ENCODE results near the gene IL1RL1.

IL1RL1 gene

DNA sequence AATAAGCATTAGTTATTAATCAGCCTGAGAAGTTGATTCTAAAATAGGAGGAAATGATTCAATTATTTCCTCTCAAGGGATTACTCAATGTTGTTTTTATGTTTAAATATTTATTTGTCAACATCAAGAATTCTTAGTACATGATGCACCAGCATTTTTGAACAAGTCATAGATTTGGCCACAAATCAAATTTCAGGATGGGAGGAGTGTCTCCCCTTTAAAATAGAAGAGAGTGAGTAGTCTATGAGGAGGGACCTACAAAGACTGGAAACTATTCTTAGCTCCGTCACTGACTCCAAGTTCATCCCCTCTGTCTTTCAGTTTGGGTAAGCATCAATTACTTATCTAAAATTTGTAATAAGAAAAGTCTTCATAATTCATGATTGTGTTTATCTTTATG lies 25.6 kb downstream of the IL1RL1 start:
- DNase-seq, result no peak

DNA sequence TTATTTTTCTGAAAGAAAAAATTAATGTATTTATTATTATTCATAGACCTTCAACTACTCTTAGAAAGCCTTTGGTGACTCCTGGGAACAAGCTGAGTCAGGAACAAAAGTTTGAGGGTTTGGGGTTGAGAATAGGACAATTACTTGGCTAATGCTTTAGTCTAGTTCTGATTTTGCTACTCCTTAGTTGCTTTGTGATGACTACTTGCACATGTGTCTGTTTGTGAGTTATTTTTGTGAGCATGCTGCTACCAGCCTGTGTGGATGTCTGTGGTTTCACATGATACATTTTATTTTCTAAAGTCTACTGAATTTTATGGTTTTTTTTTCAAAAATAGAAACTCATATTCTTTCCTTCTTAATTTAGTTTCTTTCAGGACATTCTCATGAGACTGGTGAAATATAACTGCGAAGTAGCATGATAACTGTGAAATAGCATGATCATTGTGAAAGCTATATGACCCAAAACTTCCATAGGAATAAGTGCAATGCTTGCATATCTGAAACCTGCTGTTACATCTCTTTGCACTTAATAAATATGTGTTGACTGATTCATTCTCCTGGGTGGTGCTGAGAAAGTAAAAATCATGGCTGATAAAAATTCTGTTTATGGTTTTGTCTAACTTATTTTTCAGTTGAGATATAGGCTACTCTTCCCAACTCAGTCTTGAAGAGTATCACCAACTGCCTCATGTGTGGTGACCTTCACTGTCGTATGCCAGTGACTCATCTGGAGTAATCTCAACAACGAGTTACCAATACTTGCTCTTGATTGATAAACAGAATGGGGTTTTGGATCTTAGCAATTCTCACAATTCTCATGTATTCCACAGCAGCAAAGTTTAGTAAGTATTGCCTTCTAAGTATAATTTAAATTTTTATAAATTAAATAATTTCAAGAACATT lies 26.4 kb downstream of the IL1RL1 start:
- DNase-seq, result no peak

DNA sequence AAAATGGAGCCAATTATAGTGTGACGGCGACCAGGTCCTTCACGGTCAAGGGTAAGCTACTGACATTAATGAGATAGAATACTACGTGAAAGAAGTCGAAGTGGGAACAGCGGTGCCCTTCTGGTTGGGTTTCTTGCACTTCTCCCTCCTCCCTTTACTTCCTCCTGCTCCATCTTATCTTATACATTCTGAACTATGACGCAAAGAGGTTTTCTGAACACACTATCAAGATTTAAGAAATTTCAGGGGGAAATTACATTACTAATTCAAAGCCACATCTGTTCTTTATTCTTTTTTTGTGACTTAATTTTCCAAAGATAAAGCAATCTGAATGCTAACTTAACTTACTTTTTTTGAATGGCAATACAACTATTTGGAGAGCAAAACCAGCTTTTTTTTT lies 29.4 kb downstream of the IL1RL1 start:
- DNase-seq, result no peak

DNA sequence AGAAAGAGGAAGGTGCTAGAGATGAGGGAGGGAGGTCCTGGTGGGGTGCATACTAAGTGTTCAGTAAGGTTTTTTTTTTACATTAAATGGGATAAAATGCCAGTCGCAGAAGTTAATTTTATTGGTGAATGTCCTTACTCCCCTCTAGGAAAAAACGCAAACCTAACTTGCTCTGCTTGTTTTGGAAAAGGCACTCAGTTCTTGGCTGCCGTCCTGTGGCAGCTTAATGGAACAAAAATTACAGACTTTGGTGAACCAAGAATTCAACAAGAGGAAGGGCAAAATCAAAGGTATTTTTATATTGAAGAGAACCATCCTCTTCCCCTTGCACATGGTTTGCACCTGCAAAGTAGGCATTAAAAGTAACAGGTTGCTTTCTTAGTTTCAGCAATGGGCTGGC lies 31.5 kb downstream of the IL1RL1 start:
- no peak for DNase-seq

DNA sequence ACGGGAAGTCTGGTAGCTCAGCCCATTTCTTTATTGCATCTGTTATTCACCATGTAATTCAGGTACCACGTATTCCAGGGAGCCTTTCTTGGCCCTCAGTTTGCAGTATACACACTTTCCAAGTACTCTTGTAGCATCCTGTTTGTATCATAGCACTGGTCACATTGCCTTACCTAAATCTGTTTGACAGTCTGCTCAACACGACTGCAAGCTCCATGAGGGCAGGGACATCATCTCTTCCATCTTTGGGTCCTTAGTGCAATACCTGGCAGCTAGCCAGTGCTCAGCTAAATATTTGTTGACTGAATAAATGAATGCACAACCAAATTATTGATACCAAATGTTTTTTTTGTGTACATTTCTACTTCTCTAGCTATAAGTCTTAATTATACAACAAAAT lies 33.0 kb downstream of the IL1RL1 start:
- no peak for DNase-seq

DNA sequence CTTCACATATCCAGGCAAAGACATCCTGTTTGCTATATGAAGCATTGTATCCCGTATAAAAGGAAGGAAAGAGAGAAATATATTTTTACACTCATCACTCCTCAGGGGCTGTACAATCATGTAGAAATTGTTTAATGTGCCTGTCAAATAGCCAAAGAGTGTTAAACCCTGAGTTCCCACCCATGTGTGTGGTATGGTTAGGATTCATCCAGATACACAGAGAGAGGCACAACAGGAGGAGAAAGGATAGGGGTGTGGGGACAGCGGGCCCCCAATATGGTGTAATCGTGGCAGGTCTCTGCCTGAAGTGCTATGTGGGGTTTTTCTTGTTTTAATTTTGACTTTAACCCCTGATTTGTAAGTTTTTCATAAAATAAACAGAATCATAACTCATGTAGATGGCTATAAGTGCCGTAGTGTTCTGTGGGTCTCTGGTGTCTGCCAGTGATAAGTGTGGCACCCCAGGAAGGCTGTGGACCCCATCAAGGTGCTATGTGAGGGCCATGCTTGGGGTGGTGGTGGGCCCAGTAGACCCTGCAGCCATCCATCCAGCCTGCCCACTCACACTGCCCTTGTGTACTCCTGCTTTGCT lies 34.1 kb downstream of the IL1RL1 start:
- no peak for DNase-seq

DNA sequence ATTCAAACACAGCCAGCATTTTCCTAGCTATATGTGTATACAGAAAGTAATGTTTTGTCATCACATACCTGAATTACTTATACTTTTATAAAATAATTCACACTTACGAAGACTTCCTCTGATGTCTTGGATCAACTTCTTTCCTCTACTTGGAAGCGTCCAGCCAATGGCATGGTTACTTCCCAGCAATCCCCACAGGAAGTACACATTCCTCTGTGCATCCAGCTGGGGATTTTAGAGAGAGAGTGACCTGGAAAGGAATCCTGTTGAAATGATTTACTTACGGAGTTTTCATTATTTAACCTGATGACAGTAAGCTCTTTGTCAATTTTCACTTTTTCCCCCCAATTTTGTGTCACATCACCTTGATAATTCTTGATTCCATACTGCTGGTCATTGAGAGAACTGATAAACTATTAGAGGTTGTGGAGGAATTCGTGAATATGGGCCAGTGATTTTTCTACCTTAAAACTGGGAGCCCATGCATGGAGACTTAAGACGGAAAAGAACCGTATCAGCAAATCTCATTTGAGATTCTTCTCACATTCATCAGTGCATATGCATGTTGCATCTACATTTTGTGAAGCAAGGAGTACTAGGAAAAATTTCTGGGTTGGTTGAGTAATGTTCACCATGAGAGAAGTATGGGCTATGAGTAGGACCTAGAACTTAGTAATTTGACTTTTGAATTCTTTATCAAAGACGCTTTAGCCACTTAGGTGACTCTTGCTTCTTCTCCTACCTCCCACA lies 35.2 kb downstream of the IL1RL1 start:
- no peak for DNase-seq

DNA sequence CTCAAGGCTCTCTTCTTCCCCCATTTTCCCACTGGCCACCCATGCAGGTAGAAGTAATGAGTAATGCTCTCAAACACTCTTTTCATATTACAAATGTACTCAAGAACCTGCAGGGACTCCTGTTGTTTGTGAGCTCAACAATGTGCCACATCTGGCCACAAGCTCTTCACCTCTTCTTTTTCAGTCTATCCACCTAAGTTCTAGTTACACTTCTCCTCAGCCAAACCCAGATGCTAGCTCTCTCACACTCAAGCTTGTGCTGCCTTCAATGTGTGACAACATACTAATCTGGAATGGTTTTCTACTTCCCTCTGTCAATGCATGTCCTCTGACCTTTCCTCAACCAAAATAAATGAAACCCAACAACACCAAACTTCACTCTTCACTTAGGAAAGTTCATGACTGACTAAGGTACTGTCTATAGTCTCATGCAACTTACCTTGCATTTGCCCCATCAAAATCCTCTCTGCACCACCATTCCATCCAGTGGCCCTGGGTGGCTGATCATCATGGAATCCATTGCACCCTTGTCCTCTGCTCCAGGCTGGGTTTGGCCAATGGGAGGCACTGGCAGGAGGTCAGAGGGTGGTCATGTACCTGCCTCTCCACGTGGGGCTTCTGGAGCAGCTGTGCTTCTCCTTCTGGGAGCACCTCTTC lies 38.9 kb downstream of the IL1RL1 start:
- no peak for DNase-seq

DNA sequence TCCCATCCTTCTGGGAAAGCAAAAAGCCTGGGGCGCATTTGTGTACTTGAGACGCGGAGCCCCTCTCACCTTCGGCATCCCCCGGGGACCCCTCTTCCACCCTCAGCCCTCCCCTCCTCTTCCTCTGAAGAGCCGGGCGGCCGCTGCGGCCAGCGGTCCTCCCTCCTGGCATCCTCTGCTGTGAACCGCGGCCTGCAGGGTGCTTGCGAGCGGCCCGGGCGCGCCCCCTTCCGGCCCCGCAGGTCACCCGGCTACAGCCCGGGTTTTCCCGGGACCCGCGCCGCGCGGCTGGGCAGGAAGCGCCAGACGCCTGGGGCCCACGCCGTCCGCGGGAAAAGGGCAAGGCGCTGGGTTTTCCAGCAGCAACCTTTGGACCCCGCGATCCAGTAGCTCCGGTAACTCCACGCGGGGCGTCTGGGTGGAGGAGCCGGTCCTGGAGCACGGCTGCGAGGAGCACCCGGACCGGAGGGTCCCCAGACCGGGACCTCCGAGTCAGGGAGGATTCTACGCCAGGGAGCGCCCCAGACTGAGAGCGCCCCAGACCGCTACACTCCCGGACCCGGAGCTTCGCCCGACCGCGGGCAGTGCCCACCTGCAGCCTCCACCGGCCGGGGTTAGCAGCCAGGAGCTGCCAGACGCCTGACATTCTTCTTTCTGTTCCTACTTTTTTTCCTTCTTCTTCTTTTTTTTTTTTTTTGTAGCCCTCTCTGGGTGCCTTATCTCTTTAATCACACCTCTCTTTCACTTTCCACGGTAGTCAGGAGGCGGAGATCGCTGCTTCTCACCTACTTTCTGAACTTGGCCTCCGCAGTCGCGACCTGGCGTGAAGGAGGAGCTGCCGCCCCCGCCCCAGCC lies 44.4 kb downstream of the IL1RL1 start, which contains the start of gene IL18R1:
TSS of gene IL18R1 (plus strand) at position 271 of the 855 bp plus-strand sequence. CDS start 6,865 bp downstream, outside the sequence.
- peak; percentile 68 for DNase-seq

DNA sequence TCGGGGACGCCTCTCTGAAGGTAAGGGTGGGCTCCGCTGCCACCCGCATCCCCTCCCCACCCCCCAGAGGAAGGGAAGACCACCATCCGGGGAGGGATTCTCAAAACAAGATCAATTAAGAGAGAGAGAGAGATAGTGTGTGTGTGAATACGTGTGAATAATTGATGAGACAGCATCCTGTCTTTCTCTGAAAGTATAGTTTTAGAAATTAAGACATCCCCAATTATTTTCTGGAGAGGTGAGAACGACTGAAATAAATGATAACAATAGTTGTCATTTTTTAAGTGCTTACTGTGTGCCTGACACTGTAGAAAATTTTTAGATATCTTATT lies 45.0 kb downstream of the IL1RL1 start:
- DNase-seq, result no peak

DNA sequence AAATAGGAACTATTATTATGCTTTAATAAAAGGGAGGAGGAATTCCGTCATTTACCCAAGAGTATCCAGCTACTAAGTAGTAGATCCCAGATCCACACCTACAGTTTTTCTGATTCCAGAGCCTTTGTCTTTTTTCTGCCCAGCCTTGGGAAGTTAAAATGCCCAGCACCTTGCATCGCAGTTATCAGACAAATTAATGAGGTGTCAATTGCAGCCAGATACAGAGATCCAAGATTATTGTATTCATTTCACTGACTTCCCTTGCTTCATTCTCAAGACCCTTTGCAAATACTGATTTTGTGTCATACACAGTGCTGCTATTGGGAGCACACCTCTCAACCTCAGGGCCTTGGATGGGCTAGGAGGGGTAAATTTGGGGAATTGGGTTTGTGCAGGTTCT lies 45.4 kb downstream of the IL1RL1 start:
- no peak for DNase-seq

DNA sequence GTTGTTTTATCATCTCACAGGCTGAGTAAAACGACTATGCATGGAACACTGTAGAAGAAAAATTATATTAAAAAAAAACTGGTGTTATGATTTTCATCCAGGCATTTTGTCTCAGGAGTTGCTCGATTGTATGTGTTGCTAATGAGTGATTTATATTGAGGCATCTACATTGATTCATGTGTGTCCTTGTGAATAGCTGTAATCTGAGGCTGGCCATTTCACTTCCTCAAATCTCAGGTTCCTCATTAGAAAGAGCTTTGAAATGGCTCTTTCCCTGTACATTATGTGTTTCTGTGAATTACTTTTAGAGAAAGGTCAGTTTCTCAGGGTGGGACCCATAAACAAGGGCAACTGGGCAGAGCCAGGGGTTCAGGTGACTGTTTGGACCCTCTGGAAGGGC lies 46.6 kb downstream of the IL1RL1 start:
- DNase-seq, result no peak

DNA sequence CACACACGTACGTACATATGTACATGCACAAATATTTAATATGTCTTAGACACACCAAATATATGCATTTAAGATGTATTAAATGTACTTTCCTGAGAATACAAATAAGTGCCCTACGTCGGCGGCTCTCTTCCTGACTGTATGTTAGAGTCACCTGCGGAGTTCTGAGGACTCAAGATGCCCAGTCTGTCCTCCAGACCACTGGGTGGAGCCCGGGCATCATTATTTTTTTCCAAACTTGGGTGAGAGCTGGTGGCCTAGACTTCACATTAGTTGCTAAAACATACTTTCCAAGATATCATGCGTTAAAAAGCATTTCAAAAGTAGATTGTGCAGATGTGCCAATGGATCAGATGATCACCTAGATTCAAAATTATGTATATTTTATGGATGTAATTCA lies 47.1 kb downstream of the IL1RL1 start:
- no peak for DNase-seq

DNA sequence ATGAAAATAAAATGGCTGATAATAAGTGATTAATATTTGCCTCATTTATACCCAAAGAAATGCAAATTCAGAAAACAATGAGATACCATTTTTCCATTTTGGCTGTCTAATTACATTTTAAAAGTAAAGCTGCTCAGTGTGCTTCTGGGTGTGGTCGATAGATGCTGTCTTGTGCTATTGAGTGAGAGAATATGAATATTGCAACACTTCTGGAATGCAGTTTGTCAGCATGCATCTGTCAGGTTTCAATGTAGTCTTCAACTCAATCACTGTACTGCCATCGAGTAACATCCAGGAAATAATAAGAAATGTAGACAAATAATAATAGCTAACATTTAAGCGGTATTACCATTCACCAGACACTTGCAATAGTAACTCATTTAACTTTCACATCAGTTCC lies 48.2 kb downstream of the IL1RL1 start:
- no peak for DNase-seq

DNA sequence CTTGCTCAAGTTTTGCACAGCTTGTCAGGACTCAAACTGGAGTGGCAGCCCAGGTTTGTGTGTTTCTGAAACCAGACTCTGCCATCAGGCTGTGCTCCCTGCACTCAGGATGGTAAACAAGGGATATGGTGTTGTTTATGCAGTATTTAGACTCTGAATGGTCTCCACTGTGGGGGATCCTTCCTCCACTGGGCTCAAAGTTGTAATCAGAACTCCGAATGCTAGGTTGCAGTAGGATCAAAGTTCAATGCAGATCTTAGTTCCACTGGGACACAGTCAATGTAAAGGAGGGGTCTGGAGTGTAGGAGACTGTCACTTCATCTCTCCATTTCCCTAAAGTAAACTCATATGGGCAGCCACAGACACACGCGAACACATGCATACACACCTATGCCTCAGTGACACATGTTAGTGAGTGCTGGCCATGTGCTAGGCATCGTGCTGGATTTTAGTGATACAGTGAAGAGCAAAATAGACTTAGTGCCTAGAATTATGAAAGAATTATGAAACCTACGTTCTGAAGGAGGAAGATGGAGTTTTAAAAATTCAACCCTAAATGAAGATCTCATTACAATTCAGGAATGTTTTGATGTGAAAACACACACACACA lies 50.4 kb downstream of the IL1RL1 start:
- no peak for DNase-seq

DNA sequence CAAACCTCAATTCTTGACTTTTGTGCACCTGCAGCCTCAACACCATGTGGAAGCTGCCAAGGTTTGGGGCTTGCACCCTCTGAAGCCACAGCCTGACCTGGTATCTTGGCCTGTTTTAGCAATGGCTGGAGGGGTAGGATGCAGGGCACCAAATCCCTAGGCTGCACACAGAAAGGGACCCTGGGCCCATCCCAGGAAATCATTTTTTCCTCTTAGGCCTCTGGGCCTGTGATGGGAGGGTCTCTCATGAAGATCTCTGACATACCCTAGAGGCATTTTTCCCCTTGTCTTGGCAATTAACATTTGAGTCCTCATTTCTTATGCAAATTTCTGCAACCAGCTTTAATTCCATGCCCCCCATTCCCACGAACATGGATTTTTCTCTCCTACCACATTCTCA lies 54.4 kb downstream of the IL1RL1 start:
- DNase-seq, result no peak

DNA sequence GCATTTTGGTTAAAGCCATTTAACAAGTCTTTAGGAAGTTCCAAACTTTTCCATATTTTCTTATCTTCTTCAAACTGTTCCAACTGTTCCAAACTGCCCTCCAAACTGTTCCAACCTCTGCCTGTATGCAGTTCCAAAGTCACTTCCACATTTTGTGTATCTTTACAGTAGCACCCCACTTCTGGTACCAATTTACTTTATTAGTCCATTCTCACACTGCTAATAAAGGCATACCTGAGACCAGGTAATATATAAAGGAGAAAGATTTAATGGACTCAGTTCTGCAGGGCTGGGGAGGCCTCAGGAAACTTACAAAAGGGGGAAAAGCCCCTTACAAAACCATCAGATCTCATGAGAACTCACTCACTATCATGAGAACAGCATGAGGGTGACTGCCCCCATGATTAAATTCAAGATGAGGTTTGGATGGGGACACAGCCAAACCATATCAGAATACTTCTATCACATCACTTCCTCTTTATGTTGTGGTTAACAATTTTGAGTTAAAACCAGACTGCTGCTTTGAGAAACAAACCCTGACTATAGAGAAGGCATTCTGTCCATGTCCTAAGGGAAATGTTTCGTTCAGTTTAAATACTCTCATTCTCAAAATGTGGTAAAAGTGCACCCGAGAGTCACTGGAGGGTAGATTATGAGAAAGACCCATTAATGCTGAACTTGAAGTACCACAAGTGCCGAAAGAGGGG lies 55.2 kb downstream of the IL1RL1 start:
- DNase-seq, result no peak

DNA sequence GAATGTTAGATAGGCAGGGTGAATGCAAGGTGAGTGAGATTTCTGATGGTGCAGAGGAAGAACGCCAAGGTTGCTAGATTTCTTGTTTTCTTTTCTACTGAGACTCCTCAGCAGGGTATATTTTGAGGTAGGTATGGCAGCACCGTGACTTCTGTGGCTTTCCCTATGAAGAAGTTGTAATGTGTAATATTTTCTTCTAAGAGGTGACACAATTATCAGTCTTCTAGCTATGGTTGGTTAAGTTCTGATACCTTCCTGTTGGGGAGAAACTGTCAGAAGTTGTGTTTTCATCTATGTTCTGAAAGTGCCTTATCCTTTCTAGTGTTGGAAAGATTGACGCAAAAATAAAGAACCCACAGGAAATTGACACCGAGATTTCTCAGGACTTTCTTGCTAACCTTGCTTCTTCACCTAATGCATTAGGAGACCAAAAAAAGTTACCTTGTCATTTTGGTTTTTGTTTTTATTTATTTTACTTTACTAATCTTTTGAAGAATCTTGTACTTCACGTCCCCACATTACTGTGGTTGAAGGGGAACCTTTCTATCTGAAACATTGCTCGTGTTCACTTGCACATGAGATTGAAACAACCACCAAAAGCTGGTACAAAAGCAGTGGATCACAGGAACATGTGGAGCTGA lies 56.1 kb downstream of the IL1RL1 start:
- no peak for DNase-seq

DNA sequence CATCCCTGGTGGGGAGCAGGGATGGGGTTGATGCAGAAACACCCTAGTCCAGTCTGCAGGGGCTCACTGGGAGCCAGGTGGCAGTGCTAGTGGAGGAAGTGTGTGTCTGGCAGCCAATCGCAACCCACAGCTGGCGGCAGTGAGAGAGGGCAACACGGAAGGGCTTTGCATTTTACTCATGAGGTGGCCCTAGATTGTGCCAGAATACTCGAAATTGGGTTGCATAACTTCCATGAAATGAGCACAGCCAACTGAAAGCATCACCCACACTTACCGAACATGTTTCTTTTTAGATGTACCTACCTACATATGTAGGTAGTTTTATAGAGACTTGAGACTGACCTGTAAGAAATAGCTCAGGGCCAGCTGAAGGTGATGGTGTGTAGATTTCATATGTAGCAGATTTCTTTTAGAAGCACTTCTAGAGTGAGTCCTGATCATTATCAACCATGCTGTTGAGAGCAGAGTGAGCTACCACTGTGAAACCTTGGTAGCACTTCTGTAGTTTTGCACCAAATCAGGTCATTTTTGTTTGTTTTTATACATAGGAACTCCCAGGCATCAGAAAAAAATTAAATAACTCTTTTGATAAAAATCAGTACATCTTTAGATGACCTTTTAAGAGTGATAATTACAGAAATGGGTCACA lies 57.2 kb downstream of the IL1RL1 start:
- peak; percentile 29 for DNase-seq

DNA sequence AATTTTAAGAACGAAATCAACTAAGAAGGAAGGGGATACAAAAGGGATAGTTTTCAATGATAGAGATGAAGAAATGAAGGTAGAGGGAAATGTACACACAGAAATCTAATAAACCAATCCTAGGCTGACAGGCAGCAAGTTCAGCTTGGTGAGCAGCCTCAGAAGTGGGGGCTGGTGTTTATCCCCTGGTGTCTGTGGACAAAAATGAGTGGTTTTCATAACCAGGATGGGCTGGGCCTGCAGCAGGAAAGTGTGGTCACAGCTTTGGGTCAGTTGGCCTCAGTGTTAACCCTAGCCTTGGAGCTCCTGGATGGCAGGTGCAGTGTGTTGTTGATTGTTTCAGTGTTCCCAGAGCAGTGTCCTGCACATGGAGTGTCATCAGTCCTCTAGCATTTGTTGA lies 58.5 kb downstream of the IL1RL1 start:
- no peak for DNase-seq
